ENCODE results near the gene AQP9.

Gene AQP9

GRCh38 chr15:58232281-58233065 is 94.3 kb downstream of the AQP9 start:
- DNase-seq: no peak

- DNase-seq: no peak
Observed at GRCh38 chr15:58233341-58233740, 95.2 kb downstream of the AQP9 start.

Measured in NCI-H1694 (cell line).